ENCODE data around the gene PDCD10. TPM values are rescaled to one million over a fixed set of nuclear protein-coding genes. Genes with fewer than 3 reads are reported as not detected.

The PDCD10 gene
- total RNA-seq, 1 donor from 2014 or later, result 117 TPM

- TF ChIP-seq EZH2phosphoT487 (IDR thresholded peaks at IDR 0.05) (no peak), EZH2 (IDR thresholded peaks at IDR 0.05) (no peak), CTCF (IDR thresholded peaks at IDR 0.05) (no peak)
- H3K27ac Mint-ChIP-seq, result no peak overlapping the region
Measured at GRCh38 chr3:167738037-167738436, 3.3 kb upstream of the PDCD10 start.

GRCh38 chr3:167736997-167737396, 2.3 kb upstream of the PDCD10 start:
- DNase-seq (ENCODE audit: low spot score), result no peak
- Histone ChIP-seq H3K79me2 (ENCODE audit: low read depth) (peaks cover 32% of the 10 kb centered on the region), H3K27me3 (no peaks in the 10 kb centered on the region), H3K27ac (no peak overlapping the region), H4K20me1 (ENCODE audit: low read depth) (peaks cover 24% of the 10 kb centered on the region), H3K4me2 (peak overlapping the region; percentile 86), H3F3A (ENCODE audit: low read depth) (peaks cover 16% of the 10 kb centered on the region), H3K4me3 (no peak overlapping the region), H3K9ac (no peak overlapping the region), H3K4me1 (peaks cover 16% of the 10 kb centered on the region), H3K9me3 (ENCODE audit: low read depth) (no peaks in the 10 kb centered on the region), H2AFZ (replicated peaks) (no peak overlapping the region), H3K36me3 (no peaks in the 10 kb centered on the region)
- Mint-ChIP-seq H3K36me3 (no peaks in the 10 kb centered on the region), H3K27me3 (ENCODE audit: insufficient read depth, low read depth) (no peaks in the 10 kb centered on the region), H3K4me3 (peak overlapping the region; percentile 0), H3K9me3 (no peaks in the 10 kb centered on the region), H3K27ac (no peak overlapping the region), H3K4me1 (peaks cover 13% of the 10 kb centered on the region)
- TF ChIP-seq EZH2 (IDR thresholded peaks at IDR 0.05) (no peak), CTCF (IDR thresholded peaks at IDR 0.05) (no peak)

More at GRCh38 chr3:167738037-167738436, 3.3 kb upstream of the PDCD10 start:
- peaks cover 5% of the 10 kb centered on the region for H3K4me1 Mint-ChIP-seq
- Histone ChIP-seq H3K4me1 (peaks cover 12% of the 10 kb centered on the region), H3K79me2 (ENCODE audit: low read depth) (peaks cover 22% of the 10 kb centered on the region), H3K9ac (no peak overlapping the region), H3K4me3 (no peak overlapping the region), H3K4me2 (no peak overlapping the region), H3K27me3 (no peaks in the 10 kb centered on the region), H3K27ac (no peak overlapping the region), H3F3A (ENCODE audit: low read depth) (peaks cover 16% of the 10 kb centered on the region), H4K20me1 (ENCODE audit: low read depth) (peaks cover 14% of the 10 kb centered on the region), H3K36me3 (no peaks in the 10 kb centered on the region), H2AFZ (replicated peaks) (no peak overlapping the region), H3K9me3 (ENCODE audit: low read depth) (no peaks in the 10 kb centered on the region)
- H3K27me3 Mint-ChIP-seq (ENCODE audit: insufficient read depth, low read depth), result no peaks in the 10 kb centered on the region
- H3K4me3 Mint-ChIP-seq, result no peak overlapping the region
- H3K9me3 Mint-ChIP-seq, result no peaks in the 10 kb centered on the region
- no peak for DNase-seq (ENCODE audit: low spot score)
- no peaks in the 10 kb centered on the region for H3K36me3 Mint-ChIP-seq

- H3K9me3 ChIP-seq (ENCODE audit: low read depth), result no peaks in the 10 kb centered on the region
- peak overlapping the region; percentile 86 for H3K4me2 ChIP-seq
- no peak for TF ChIP-seq EZH2phosphoT487 (IDR thresholded peaks at IDR 0.05)
- TF ChIP-seq CTCF (IDR thresholded peaks at IDR 0.05), result no peak
- no peak for TF ChIP-seq EZH2 (IDR thresholded peaks at IDR 0.05)
- H3F3A ChIP-seq (ENCODE audit: low read depth), result peaks cover 16% of the 10 kb centered on the region
- no peak for DNase-seq (ENCODE audit: low spot score)
- Mint-ChIP-seq H3K4me1 (peaks cover 13% of the 10 kb centered on the region), H3K27me3 (ENCODE audit: insufficient read depth, low read depth) (no peaks in the 10 kb centered on the region), H3K4me3 (no peak overlapping the region), H3K36me3 (no peaks in the 10 kb centered on the region), H3K27ac (no peak overlapping the region), H3K9me3 (no peaks in the 10 kb centered on the region)
- H3K27ac ChIP-seq, result no peak overlapping the region
- H3K27me3 ChIP-seq, result no peaks in the 10 kb centered on the region
- H3K36me3 ChIP-seq, result no peaks in the 10 kb centered on the region
- peak overlapping the region; percentile 90 for H2AFZ ChIP-seq (replicated peaks)
- peaks cover 39% of the 10 kb centered on the region for H3K79me2 ChIP-seq (ENCODE audit: low read depth)
- H4K20me1 ChIP-seq (ENCODE audit: low read depth), result peaks cover 30% of the 10 kb centered on the region
- peak overlapping the region; percentile 29 for H3K9ac ChIP-seq
- H3K4me1 ChIP-seq, result peaks cover 16% of the 10 kb centered on the region
- peak overlapping the region; percentile 76 for H3K4me3 ChIP-seq
Measured at GRCh38 chr3:167736264-167736787, 1.6 kb upstream of the PDCD10 start.

All from neural progenitor cell (in vitro differentiated cells).